ENCODE measurements around the gene UACA. TPM values are rescaled to one million over a fixed set of nuclear protein-coding genes. Genes with fewer than 3 reads are reported as not detected.

The UACA gene
- total RNA-seq, 1 experiment from 2014 or later, result 44.8 TPM

GRCh38 chr15:70794596-70795310 is 31.4 kb upstream of the UACA start (continued):
- TF ChIP-seq AR (CRISPR knock-in tag; IDR thresholded peaks at IDR 0.05), result no peak
- TF ChIP-seq ZNF232 (CRISPR knock-in tag; IDR thresholded peaks at IDR 0.05), result no peak
- TF ChIP-seq JAZF1 (CRISPR knock-in tag; IDR thresholded peaks at IDR 0.05), result no peak
- TF ChIP-seq NFYB (CRISPR knock-in tag; conservative IDR thresholded peaks at IDR 0.05; ENCODE audit: low read depth), result no peak

GRCh38 chr15:70793694-70794093 is 30.3 kb upstream of the UACA start:
- TF ChIP-seq ARID4B (CRISPR knock-in tag; IDR thresholded peaks at IDR 0.05; ENCODE audit: borderline replicate concordance), result no peak
- TF ChIP-seq PRRX2 (CRISPR knock-in tag; IDR thresholded peaks at IDR 0.05), result no peak
- TF ChIP-seq ZNF532 (CRISPR knock-in tag; IDR thresholded peaks at IDR 0.05; ENCODE audit: borderline replicate concordance), result no peak
- TF ChIP-seq ETV6 (CRISPR knock-in tag; IDR thresholded peaks at IDR 0.05), result no peak
- no peak for TF ChIP-seq SOX15 (CRISPR knock-in tag; IDR thresholded peaks at IDR 0.05)
- no peak for TF ChIP-seq HMGA2 (CRISPR knock-in tag; IDR thresholded peaks at IDR 0.05)
- TF ChIP-seq ZNF512 (CRISPR knock-in tag; IDR thresholded peaks at IDR 0.05; ENCODE audit: borderline replicate concordance), result no peak
- no peak for TF ChIP-seq RELA (CRISPR knock-in tag; IDR thresholded peaks at IDR 0.05; ENCODE audit: borderline replicate concordance)

More at GRCh38 chr15:70793694-70794093, 30.3 kb upstream of the UACA start:
- ATAC-seq (no peak), DNase-seq (ENCODE audit: low spot score) (no peak)
- H3K9me3 Mint-ChIP-seq, result no peaks in the 10 kb centered on the region
- POLR2A ChIA-PET, result no interaction called here
- no peak overlapping the region for H3K4me3 Mint-ChIP-seq
- H3K27ac Mint-ChIP-seq, result no peak overlapping the region
- CTCF ChIA-PET, result no interaction called here
- H3K4me1 Mint-ChIP-seq, result peaks cover 12% of the 10 kb centered on the region
- no peaks in the 10 kb centered on the region for H3K27me3 Mint-ChIP-seq (ENCODE audit: low read depth)
- no peaks in the 10 kb centered on the region for H3K36me3 Mint-ChIP-seq
